Uterus (tissue), 2 donors: ENCODE data around the gene SATB2.

Source experiments
- POLR2A ChIP-seq, 2 donors: fragments of 450-650 bp; IDR thresholded peaks; one replicate each; pipeline ENCODE4 v1.6.1; 2016; ENCODE audit warnings: antibody characterized with exemption in 2 of 2, mild to moderate bottlenecking in 1 of 2, moderate library complexity in 1 of 2
- TF ChIP-seq, protein P1 (sequence below), 4 experiments: fragments of 200-600 bp in 2 of 4; fragments of 450-650 bp in 2 of 4; sonication (generic) in 2 of 4; IDR thresholded peaks; one replicate each; pipeline ENCODE4 v1.5.1; 2016 to 2019; ENCODE audit warnings: antibody characterized with exemption in 4 of 4, mild to moderate bottlenecking in 2 of 4, moderate library complexity in 1 of 4

- TF ChIP-seq, protein P1, sequence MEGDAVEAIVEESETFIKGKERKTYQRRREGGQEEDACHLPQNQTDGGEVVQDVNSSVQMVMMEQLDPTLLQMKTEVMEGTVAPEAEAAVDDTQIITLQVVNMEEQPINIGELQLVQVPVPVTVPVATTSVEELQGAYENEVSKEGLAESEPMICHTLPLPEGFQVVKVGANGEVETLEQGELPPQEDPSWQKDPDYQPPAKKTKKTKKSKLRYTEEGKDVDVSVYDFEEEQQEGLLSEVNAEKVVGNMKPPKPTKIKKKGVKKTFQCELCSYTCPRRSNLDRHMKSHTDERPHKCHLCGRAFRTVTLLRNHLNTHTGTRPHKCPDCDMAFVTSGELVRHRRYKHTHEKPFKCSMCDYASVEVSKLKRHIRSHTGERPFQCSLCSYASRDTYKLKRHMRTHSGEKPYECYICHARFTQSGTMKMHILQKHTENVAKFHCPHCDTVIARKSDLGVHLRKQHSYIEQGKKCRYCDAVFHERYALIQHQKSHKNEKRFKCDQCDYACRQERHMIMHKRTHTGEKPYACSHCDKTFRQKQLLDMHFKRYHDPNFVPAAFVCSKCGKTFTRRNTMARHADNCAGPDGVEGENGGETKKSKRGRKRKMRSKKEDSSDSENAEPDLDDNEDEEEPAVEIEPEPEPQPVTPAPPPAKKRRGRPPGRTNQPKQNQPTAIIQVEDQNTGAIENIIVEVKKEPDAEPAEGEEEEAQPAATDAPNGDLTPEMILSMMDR (IDR thresholded peaks at IDR 0.05): no peak
- no peak for TF ChIP-seq POLR2A (IDR thresholded peaks at IDR 0.05)
These were observed 154.9 kb downstream of the SATB2 start for GRCh38 chr2:199302851-199303250.
